GM19397 (cell line): ENCODE results near the gene MRPL55.

Experiments
- ATAC-seq: cut with Tn5 transposase; IDR thresholded peaks from one replicate; pipeline ENCODE4 v1.9.1; 2021; ENCODE audit warnings: mild to moderate bottlenecking, moderate library complexity; ENCODE audit not compliant: unreplicated experiment

The MRPL55 gene

DNA sequence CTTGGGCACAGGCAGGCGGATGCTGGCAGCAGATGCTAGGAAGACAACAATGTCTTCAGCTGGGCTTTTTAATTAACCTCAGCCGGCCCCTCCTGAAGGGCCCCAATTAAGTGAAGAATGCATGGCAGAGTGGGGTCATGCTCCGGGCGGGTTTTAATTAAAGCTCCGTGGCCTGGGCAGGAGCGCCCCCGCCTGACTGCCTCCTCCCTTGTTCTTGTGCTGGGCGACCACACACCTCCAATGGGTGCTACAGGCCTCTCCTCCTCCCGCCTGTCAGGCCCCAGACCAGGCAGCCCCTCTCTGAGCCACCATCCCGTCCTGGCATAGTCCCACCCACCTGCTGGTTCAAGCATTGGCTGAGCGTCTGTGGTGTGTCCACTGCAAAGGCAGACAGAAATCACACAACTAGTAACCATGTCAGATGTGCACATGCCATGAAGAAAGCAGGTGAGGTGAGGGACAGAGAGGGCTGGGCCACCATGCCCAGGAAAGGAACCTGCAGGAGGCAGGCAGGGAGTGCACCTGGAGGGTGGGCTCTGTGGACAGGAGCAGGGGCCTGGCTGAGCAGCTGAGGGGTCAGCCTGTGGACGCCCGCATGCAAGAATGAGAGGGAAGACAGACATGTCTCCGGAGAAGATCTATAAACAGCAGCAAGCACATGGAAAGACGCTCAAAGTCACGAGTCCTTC is 35.1 kb downstream of the MRPL55 start:
- no peak for ATAC-seq

DNA sequence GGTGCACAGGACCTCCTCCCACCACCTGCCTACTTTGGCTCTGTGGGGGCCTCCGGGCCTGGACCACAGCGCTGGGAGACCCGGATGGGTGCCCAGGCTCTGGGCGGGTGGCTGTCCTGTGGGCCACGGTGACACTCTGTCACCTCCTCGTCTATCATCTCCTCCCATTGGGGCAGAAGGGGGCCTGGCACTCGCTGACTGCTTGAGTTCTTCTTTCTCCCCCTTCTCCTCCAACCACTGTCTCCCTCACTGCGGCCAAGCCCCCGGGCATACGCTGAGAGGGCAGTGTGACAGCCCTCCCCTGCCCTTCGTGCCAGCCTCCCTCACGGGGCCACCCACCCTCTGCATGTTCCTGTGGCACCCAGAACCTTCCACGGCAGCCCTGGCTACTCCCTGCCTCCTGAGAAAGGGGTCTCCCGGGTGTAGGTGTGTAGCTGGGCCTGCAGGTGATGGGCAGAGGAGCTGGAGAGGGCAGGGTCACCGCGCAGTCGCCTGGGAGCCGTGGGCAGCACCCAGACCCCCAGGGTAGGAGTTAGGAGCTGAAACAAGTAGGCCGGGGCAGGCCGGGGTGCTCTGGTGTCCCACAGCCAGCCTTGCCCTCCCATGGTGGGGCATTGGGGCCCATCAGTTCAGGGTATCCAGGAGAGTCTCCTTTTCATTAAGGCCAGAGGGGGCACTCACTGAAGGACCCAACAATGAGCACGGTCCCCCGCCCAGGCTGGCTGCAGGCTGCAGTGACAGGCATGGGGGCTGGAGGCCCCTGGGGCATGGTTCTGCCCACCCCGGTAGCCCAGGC is 35.8 kb downstream of the MRPL55 start:
- ATAC-seq = no peak

DNA sequence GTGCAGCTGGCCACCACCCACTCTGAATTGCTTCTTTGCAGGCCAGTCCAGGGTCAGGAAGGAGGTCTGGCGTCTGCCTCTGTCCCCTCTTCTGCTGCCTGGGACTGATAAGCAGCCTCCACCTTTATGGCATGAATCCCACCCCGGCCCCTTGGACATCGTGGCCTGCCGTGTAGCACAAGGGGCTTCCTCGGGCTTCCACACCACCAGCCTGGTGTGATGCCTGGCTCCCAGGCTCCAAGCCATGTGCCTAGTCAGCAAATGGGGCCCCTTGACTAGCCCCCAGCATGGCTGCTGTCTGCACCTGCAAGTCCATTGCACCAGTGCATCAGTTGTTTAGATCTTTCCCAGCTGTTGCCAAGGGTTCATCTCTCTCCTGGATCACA is 36.4 kb downstream of the MRPL55 start:
- no peak for ATAC-seq

DNA sequence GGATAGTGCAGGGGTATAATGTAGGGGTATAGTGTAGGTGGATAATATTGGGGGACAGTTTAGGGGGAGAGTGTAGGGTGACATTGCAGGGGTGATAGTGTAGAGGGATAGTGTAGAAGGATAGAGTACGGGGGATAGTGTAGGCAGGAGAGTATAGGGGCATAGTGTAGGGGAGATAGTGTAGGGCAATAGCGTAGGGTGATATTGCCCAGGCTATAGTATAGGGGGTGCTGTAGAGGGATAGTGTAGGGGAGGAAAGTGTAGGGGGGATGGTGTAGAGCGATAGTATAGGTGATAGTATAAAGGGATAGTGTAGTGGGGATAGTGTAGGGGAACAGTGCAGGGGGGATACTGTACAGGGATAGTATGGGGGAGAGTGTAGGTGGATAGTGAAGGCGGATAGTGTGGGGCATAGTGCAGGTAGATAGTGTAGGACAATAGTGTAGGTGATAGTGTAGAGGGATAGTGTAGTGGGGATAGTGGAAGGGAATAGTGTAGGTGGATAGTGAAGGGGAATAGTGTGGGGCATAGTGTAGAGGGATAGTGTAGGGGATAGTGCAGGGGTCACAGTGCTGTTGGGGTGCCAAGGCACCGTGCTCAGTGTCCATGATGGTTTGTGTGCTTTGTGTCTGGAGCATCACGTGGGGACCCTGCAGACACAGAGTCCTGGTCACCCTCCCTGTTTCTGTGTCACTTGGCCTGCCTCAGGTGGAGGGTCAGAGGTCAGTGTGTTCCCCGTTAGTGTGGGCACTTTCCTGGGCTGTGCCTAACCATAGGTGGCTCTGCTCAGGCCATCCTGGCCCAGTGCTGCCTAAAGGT is 37.1 kb downstream of the MRPL55 start:
- ATAC-seq = no peak

DNA sequence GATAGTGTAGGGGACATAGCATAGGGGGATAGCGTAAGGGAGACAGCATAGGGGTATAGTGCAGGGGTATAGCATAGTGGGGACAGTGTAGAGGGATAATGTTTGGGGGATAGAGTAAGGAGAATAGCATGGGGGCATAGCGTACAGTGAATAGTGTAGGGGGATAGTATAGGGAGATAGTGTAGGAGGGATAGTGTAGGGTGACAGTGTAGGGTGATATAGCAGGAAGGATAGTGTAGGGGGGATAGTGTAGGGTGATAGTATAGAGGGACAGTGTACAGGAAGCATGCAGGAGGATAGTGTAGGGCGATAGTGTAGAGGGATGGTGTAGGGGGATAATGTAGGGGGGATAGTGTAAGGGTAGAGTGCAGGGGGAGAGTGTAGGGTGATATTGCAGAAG is 38.2 kb downstream of the MRPL55 start:
- ATAC-seq = no peak

DNA sequence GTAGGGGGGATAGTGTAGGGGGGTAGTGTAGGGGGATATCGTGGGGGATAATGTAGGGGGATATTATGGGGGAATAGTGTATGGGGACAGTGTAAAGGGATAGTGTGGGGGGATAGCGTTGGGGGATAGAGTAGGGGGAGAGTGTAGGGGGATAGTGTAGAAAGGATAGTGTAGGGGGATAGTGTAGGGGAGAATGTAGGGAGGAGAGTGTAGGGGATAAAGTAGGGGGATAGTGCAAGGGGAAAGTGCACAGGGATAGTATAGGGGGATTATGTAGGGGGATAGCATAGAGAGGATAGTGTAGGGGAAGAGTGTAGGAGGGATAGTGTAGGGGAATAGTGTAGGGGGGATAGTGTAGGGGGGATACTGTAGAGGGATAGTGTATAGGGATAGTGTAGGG is 38.9 kb downstream of the MRPL55 start:
- no peak for ATAC-seq

DNA sequence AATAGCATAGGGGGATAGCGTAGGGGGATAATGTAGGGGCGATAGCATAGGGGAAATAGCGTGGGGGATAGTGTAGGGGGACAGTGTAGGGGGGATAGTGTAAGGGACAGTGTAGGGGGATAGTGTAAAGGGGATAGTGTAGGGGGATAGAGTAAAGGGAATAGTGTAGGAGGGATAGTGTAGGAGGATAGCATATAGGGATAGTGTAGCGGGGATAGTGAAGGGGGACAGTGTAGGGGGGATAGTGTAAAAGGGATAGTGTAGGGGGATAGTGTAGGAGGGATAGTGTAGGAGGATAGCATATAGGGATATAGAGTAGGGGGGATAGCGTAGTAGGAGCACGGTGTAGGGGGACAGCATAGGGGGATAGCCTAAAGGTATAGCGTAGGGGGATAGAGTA is 40.7 kb downstream of the MRPL55 start:
- ATAC-seq = no peak

DNA sequence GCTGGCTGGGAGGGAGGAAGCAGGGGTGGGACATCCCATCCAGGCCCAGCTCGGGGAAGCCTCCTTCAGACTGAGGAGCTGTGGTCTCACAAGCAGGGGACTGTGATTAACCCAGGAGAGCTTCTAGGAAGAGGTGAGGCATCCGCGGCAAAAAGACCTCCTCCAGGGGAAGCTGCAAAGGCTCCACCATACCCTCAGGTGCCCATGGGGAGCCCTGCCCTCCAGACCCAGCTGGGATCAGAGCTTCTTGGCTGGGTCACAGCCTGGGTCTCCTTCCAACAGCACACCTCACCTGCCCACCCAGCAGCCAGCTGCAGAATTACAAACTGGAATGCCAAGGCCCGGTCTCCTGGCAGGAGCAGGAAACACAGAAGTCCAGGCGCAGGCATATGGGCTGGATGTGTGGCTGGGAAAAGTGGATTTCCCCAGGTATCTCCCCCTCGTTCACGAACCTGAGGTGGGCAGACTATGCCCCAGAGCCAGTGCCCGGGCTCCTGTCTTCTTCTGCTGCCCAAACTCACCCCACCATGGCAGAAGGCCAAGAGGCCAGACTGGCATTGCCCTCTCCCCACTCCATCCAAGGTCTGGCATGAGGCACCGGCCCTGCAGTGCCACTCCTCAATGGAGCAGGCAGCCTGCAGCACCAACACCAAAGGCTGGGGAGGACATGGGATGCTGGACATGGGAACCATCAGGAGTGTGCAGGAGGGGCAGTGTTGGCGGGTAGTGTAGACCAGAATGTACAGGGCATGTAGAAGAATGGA is 42.0 kb downstream of the MRPL55 start:
- ATAC-seq = no peak

DNA sequence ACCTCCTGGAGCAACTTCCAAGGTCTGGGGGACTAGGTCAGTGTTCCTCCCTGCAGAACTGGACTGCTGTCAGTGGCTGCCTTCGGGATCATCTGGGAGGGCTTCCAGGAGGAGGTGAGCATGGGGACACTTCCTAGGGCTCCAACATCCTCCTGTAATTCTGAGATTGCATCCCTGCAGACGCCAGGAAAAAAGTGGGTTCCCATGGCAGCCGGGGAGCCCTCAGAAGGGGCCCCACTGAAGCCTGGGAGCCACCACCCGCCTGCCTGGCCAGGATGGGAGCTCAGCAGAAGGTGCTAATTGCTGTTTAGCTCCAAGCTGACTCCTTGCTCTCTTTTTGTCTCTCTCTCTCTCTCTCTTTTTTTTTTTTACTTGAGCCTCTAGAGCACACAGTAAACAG is 42.7 kb downstream of the MRPL55 start:
- no peak for ATAC-seq

DNA sequence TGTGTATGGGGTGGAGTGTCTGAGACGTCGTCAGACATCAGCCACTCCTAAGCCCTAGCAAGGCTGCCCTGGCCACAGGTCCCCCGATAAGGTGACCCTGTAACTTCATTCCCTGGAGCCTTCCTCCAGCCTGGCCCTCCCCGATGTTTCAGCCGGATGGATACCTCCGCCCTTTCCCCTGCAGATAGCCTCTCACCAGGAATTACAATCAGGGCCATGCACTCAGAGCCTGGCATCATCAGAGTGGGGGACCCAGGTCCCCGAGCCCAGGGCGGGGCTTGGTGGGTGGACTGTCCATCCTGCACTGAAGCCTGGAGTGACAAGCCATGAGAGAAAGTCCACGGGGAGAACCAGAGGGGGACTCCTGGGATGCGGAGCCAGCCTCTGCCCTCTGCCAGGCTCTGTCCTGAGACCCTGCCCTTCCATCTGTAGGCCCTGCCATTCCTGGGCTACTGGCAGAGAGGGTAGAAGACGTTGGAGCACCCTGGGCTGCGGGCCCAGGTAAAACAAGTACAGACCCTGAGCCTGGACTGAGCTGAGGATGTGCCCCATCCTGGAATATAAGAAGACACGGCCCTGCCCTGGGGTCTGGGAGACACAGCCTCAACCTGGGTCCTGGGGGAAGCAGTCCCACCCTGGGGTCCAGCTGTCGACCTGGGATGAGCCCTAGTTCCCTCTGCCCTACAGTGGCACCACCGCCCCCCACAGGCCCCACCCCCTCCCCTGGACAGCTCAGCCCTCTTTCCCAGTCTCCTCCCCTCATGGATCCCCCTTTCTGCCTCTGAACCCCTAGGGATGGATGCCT is 43.4 kb downstream of the MRPL55 start:
- ATAC-seq = no peak

DNA sequence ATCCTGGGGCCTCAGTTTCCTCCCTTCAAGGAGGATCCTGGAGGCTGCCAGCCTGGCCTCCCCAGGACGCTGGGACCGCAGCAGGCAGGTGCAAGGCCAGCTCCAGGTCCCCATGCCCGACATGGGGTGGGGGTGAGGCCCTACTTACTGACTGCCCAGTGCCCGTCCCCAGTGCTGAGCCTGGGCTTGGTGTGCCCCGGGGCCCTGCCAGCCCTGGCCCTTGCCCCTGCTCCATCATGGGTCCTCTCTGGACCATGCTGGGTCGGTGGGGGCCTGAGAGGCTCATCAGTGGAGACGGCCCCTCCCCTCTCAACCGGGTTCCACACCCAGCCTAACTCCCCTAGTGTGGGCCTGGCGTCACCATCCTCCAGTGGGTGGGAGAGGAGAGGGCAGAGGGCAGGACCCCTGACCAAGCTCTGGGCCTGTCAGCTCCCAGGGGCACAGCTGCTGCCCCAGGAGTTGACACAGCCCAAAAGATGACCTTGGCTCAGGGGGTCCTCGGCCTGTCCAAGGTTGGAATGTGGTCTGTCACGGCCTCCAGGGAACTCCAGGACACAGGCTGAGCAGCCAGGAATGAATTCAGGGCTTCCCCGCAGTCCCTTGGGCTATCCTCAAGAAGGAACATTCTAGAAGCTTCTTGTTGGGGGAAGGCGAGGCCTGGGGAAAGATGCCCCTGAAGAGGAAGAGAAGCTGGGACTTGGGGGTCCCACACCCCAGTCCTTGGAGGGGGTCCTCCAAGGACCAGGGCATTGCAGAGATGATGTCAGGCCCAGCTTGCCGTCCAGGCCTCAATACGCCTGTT is 44.2 kb downstream of the MRPL55 start:
- ATAC-seq = no peak

DNA sequence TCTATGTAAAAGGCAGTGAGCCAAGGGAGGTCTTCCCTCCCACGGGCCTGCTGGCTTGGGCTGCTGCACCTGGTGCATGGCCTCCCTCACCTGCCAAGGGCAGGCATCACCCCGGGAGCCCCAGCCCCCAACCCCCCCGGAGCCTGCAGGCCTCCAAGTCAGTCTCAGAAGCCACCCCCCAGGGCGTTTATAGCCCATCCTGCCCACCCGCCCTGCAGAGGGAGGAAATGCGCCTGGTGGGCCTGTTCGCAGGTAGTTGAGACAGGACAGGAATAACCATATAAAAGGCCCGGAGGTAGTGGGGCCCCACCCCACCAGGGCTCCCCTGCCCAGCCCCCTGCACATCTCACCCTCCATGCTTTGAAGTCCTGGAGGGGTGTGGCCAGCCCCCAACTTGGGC is 44.8 kb downstream of the MRPL55 start:
- ATAC-seq = no peak

DNA sequence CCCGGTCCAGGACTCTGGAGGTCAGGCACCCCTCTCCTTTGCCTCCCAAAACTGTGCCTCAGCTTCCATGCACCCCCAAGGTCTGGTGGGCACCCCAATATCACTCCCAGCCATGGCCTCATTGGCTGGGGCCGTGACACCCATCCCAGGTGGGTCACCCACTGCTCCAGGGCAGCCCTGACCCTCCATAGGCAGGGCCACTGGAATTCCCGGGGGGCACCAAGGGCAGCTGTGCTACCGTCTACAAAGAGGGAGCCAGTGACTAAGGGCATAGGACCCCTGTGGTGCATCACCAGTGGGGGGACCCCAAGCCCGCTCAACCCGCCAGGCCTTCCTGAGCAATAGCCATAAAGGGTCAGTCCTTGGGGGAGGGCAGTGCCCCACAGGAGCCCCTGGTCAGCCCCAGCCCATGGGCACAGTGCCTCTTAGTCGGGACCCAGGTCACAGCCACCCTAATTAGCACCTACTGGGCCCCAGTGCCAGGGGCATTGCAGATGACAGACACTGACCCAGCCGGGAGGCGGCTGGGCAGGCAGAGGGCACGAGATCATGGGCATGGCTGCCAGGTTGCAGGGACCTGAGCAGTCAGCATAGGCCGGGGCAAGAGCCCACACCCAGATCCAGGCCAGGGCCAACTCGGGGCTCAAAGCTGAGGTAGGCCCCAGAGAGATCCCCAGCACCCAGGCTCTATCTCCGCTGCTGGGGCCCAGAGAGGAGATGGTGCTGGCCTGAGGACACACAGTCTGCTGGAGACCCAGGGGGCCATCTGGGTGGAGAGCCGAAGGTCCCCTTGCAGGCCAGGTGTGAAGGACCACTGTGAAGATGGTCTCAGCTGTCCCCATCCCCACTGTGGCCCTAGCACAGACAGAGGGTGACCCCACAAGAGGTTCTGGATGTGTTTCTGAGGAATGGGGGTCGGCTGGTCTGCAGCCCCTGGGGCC is 45.6 kb downstream of the MRPL55 start:
- ATAC-seq = no peak

DNA sequence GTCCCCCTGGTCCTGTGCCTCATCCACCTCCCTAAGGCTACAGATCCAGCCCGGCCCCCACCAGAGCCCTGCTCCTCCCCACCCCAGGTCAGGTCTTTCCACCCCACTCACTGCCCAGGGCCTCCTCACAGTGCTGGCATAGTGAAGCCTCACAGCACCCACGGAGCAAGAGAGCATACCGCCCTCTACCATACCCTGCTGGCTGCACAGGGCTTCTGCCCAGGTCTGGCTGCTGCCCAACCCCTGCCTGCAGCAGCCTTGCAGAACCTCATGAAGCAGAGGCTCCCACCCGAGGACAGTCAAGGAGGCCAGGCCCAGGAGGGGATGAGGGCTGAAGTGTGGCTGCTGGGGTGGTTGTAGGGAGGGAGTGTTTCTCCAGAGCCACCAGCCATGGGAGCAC is 46.3 kb downstream of the MRPL55 start:
- ATAC-seq = no peak

DNA sequence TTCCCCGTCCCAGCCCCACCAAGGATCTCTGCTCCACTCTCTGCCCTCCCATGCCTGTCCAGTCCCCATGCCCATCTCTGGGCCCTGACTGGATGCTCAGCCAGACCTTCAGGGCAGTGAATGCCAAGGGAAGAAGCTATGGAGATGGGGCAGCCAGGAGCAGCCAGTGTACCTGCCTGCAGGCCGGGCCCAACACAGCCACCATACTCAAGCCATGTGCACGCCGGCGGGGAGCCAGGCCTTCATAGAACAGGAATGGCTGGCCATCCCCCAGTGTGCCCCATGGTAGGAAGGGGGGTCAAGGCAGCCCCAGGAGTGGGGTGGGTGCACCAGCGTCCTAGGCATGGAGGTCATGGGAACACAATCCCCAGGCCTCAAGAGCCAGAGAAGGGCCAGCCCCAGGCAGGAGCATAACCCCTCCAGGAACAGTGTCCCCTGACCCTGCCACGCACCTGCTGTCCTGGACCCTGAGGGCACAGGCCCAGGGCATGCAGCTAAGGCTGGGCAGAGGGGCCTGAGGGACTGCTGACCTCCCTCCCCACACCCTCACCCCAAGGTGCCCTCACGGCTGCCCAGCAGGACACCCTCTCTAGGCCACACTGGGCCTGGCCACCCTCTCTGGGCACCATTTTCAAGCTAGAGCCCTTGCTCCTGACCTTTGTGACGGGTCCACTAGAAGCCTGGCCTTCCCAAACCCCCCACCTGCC is 46.9 kb downstream of the MRPL55 start:
- no peak for ATAC-seq

DNA sequence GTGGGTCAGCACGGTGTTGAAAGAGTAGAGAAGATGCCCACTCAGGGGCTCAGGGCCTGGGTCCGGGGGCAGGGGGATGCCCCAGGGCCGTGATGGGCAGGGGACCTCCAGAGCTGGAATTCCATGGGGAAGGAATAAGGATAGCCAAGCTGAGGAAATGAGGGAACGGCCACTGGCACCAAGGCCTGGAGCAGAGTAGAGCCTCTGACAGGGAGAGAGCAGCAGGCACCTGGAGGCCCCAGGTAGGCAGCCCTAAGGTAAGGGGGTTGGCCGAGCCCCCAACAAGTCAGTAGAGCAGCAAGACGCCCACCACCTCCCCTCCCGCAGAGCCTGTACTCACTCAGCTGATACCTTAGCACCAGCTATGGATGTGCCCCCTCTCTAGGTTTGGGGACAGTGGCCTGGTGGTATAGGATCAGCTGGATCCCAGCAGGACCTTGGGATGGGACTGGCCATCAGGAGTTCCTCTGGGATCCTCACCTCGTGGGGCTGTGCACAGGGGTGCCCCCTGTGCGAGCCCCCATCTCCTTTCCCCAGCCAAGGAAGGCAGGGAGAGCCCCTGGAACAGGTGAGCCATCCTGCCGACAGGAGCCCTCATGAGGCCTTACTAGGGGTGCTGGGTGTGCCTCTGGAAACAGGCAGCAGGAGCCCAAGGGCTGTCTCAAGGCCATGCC is 47.6 kb downstream of the MRPL55 start:
- no peak for ATAC-seq
